ENCODE data around the gene IGF2BP3.
"Not testable (repeated sequence)": the region's sequence is repeated elsewhere in the genome, so short reads cannot be mapped to it uniquely, and the experiment has no call there.

Gene IGF2BP3

DNA sequence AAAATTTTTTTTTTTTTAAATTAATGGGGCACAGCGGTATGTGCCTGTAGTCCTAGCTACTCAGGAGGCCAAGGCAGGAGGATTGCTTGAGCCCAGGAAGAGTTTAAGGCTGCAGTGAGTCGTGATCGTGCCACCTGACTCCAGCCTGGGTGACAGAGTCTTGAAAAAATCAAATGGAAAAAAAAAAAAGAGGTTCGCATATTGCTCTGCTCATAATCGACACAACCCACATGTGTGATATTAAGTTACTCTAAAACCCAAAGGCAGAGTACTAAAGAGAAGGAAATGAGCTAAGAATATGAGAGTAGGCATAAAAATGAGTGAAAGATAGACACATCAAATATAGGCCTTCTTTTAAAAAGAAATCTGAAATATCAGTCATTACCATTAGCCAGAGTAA is 66.3 kb downstream of the IGF2BP3 start:
- TF ChIP-seq, protein P1, sequence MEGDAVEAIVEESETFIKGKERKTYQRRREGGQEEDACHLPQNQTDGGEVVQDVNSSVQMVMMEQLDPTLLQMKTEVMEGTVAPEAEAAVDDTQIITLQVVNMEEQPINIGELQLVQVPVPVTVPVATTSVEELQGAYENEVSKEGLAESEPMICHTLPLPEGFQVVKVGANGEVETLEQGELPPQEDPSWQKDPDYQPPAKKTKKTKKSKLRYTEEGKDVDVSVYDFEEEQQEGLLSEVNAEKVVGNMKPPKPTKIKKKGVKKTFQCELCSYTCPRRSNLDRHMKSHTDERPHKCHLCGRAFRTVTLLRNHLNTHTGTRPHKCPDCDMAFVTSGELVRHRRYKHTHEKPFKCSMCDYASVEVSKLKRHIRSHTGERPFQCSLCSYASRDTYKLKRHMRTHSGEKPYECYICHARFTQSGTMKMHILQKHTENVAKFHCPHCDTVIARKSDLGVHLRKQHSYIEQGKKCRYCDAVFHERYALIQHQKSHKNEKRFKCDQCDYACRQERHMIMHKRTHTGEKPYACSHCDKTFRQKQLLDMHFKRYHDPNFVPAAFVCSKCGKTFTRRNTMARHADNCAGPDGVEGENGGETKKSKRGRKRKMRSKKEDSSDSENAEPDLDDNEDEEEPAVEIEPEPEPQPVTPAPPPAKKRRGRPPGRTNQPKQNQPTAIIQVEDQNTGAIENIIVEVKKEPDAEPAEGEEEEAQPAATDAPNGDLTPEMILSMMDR (IDR thresholded peaks at IDR 0.05): no peak
- Histone ChIP-seq H3K36me3 (no peaks in the 10 kb centered on the region), H3K4me1 (ENCODE audit: control insufficient read depth in 1 of 2, insufficient read depth in 1 of 2, low read depth in 1 of 2, low read length in 1 of 2) (no peaks in the 10 kb centered on the region), H3K4me3 (ENCODE audit: low read depth in 1 of 2, low read length in 1 of 2) (no peak overlapping the region), H3K27ac (no peak overlapping the region), H3K27me3 (no peaks in the 10 kb centered on the region), H3K9me3 (no peaks in the 10 kb centered on the region)

DNA sequence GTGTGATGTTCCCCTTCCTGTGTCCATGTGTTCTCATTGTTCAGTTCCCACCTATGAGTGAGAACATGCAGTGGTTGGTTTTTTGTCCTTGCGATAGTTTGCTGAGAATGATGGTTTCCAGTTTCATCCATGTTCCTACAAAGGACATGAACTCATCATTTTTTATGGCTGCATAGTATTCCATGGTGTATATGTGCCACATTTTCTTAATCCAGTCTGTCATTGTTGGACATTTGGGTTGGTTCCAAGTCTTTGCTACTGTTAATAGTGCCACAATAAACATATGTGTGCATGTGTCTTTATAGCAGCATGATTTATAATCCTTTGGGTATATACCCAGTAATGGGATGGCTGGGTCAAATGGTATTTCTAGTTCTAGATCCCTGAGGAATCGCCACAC is 72.2 kb downstream of the IGF2BP3 start:
- not testable (repeated sequence) for H3K36me3 ChIP-seq

DNA sequence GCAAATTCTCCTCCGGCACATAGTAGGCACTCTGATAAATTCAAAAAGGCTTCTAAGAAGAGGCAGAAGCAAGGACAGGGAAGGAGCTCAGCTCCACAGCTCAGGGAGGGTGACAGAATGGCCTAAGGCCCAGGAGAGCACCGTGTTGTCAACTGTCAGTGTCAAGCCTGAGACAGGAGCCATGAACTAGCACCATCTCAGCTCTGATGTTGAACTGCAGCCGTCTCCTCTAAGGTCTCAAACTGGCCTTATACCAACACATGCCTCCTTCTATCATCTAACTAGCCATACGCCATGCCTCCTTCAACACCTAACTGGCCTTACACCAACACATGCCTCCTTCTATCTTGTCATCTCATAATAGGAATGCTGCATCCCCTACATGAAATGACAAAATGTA is 73.0 kb downstream of the IGF2BP3 start:
- TF ChIP-seq, protein P1 (IDR thresholded peaks at IDR 0.05): no peak
- H3K36me3 ChIP-seq: no peaks in the 10 kb centered on the region
- no peak overlapping the region for H3K27ac ChIP-seq
- no peaks in the 10 kb centered on the region for H3K9me3 ChIP-seq
- H3K4me3 ChIP-seq (ENCODE audit: low read depth in 1 of 2, low read length in 1 of 2): no peak overlapping the region
- H3K27me3 ChIP-seq: no peaks in the 10 kb centered on the region
- H3K4me1 ChIP-seq (ENCODE audit: control insufficient read depth in 1 of 2, insufficient read depth in 1 of 2, low read depth in 1 of 2, low read length in 1 of 2): no peaks in the 10 kb centered on the region

More for the DNA sequence above, 72.2 kb downstream of the IGF2BP3 start:
- H3K27me3 ChIP-seq; H3K4me1 ChIP-seq (ENCODE audit: control insufficient read depth in 1 of 2, insufficient read depth in 1 of 2, low read depth in 1 of 2, low read length in 1 of 2); H3K27ac ChIP-seq; H3K4me3 ChIP-seq (ENCODE audit: low read depth in 1 of 2, low read length in 1 of 2); H3K9me3 ChIP-seq: not testable (repeated sequence)

DNA sequence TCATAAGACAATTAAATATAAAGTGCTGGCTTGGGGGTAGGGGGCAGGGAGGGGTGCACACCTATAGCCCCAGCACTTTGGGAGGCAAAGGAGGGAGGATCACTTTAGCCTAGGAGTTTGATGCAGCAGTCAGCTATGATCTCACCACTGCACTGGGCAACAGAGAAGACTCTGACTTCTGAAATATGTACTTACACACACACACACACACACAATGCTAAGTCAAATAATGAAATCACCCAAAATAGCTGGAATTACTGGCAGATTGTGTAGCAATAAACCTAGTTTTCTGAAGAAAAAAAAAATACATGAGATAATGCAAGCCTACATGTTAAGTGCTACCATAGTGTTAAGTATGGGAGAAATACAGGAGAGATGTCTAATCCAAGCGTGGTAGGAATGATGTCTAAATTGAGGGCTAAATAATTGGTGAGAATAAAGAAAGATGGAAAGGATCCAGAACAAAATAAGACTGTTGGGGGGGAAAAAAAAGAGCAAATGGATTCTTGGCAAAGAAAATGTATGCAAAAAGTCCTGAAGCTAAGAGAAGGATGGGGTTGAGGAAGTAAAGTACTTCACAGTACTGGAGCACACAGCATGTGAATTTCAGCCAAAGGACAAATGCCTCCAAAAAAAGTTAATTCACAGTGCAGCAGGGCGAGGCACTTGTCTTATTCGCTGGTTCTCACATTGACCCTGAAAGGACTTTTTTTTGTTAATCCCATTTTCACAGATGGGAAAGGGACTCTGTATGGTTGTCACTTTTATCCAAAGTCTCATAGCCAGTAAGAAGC is 73.9 kb downstream of the IGF2BP3 start:
- H3K4me3 ChIP-seq (ENCODE audit: low read depth in 1 of 2, low read length in 1 of 2): no peak overlapping the region
- no peak overlapping the region for H3K27ac ChIP-seq
- no peaks in the 10 kb centered on the region for H3K9me3 ChIP-seq
- no peaks in the 10 kb centered on the region for H3K27me3 ChIP-seq
- TF ChIP-seq, protein P1 (IDR thresholded peaks at IDR 0.05): no peak
- H3K4me1 ChIP-seq (ENCODE audit: control insufficient read depth in 1 of 2, insufficient read depth in 1 of 2, low read depth in 1 of 2, low read length in 1 of 2): no peaks in the 10 kb centered on the region
- no peaks in the 10 kb centered on the region for H3K36me3 ChIP-seq

DNA sequence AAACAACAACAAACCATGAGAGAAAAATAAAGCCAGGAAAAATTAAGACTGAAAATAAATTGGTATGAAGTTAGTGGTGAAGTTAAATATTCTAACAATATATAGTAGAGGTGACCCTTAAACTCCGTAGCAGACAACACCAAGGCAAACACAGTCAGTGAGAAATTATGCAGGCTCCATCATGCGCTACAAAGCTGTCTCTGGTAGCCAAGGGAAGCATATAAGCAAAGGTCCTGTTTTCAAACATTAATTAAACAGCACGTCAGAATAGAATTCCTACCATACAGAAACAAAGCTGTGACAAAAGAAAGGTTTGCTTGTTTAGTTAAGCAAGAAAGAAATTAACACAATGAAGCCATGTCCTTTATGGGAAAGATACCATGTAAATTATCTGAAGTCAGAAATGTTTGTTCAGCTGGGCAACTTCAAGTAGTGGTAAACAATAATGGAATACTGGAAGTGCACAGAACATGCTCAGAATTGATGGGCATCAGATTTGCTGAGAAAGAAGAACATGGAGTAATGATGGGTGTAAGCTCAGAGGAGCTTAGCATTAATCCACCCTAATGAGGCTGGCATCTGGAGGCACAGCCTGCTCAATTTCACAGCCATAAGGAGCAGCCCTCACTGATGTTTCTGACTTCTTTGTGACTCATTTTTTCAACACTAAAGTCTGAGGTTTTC is 75.7 kb downstream of the IGF2BP3 start:
- Histone ChIP-seq H3K4me3 (ENCODE audit: low read depth in 1 of 2, low read length in 1 of 2) (no peak overlapping the region), H3K27ac (no peak overlapping the region), H3K27me3 (no peaks in the 10 kb centered on the region), H3K9me3 (no peaks in the 10 kb centered on the region), H3K36me3 (no peaks in the 10 kb centered on the region), H3K4me1 (ENCODE audit: control insufficient read depth in 1 of 2, insufficient read depth in 1 of 2, low read depth in 1 of 2, low read length in 1 of 2) (no peaks in the 10 kb centered on the region)
- TF ChIP-seq, protein P1 (IDR thresholded peaks at IDR 0.05): no peak

DNA sequence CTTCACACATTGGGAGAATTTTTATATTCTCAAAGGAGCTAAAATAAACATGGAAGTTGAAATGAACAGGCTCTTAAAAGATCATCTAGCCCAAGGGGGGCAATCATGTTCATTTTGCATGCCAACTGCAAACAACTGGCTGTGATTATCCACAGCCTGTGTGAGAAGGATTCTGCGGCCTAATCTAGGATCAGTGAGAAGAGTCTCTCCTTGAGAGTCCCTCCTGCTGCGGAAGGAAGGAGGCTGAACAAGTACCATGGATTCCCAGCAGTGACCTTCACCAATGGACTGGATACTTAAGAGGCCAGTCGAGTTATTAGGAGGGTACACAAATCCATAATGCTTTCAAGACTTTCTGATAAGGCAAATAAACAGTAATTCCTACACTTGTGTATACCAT is 76.7 kb downstream of the IGF2BP3 start:
- no peaks in the 10 kb centered on the region for H3K4me1 ChIP-seq (ENCODE audit: control insufficient read depth in 1 of 2, insufficient read depth in 1 of 2, low read depth in 1 of 2, low read length in 1 of 2)
- no peaks in the 10 kb centered on the region for H3K9me3 ChIP-seq
- H3K27me3 ChIP-seq: no peaks in the 10 kb centered on the region
- no peaks in the 10 kb centered on the region for H3K36me3 ChIP-seq
- H3K27ac ChIP-seq: no peak overlapping the region
- TF ChIP-seq, protein P1 (IDR thresholded peaks at IDR 0.05): no peak
- H3K4me3 ChIP-seq (ENCODE audit: low read depth in 1 of 2, low read length in 1 of 2): no peak overlapping the region

Measured in neutrophil (primary cell).